ENCODE measurements around the gene LSM10. TPM values are rescaled to one million over a fixed set of nuclear protein-coding genes. Genes with fewer than 3 reads are reported as not detected.

LSM10 gene
- total and polyA plus RNA-seq, 9 of the 15 experiments (the other 6 are each of a cell fraction or from before 2014, with no cell fraction given), result 13.2 to 146 (median 68.9) TPM

DNA sequence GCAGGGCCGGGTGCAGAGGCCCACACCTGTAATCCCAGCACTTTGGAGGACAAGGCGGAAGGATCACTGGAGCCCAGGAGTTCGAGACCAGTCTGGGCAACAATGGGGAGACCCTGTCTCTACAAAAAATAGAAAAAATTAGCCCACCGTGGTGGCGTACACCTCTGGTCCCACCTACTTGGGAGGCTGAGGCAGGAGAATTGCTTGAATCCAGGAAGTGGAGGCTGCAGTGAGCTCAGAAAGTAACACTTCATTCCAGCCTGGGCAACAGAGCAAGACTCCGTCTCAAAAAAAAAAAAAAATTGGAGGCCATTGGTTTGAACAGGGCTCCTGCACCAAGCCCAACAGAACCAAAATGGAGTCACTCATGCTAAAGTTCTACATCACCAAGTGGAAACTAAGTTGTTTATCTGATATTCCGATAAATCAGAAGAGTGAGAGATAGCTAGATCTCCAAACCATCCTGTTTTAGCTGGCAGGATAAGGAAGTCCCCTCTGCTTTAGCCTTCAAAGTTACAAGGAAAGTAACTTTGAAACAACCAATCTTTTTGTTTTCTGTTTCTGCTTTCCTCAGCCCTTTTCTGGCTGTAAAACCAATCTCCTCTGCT is 766 bp upstream of the LSM10 start (continued):
- TF ChIP-seq HSF4 (CRISPR knock-in tag; IDR thresholded peaks at IDR 0.05; ENCODE audit: borderline replicate concordance) (peak; percentile 85; the same call in 1 of the 2 replicates), ZKSCAN3 (CRISPR knock-in tag; IDR thresholded peaks at IDR 0.05) (no peak), MCM3 (IDR thresholded peaks at IDR 0.05) (no peak)

DNA sequence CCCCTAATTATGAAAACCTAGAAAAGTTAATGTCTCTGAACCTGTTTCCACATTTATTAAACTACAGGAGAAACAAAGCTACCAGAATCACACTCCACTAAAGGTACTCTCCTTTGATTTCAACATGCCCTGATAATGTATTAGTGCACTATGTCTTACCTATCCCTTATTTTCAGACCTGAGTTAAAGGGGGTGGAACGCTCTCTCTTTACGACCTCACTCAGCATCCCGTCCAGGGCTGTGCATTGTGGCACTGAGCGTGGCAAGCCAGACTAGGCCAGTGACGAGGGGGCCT is 678 bp downstream of the LSM10 start:
- Histone ChIP-seq H3K36me3 (ENCODE audit: control insufficient read depth, insufficient read depth, low read length) (peaks cover 24% of the 10 kb centered on the region), H3K79me2 (ENCODE audit: control insufficient read depth, insufficient read depth, low read length) (peaks cover 32% of the 10 kb centered on the region), H3K27ac (ENCODE audit: extremely low read depth, low read depth, low read length) (peak overlapping the region; percentile 89), H3K27me3 (ENCODE audit: control insufficient read depth in 2 of 2, insufficient read depth in 2 of 2, low read length in 2 of 2) (no peaks in the 10 kb centered on the region), H3K4me1 (replicated peaks in 1 of 2; ENCODE audit: control insufficient read depth in 2 of 2, insufficient read depth in 2 of 2, low read length in 2 of 2) (peaks cover 20 to 40% of the 10 kb centered on the region in 2 experiments), H3K9ac (ENCODE audit: insufficient read depth in 1 of 2, low read depth in 2 of 2, low read length in 2 of 2) (peak overlapping the region; percentile 90 to 96), H4K20me1 (replicated peaks; ENCODE audit: control insufficient read depth, insufficient read depth, low read length) (no peaks in the 10 kb centered on the region), H3K4me3 (peak overlapping the region; percentile 71), H3K4me2 (ENCODE audit: insufficient read depth, low read length) (peak overlapping the region; percentile 97), H3K9me3 (replicated peaks; ENCODE audit: control insufficient read depth, insufficient read depth, low read depth, low read length) (no peaks in the 10 kb centered on the region), H2AFZ (ENCODE audit: low read depth, low read length) (peak overlapping the region; percentile 85), H3K9me1 (ENCODE audit: control insufficient read depth, insufficient read depth, low read length) (no peaks in the 10 kb centered on the region)
- FAIRE-seq (no peak), ATAC-seq (peak; percentile 39), DNase-seq (ENCODE audit: extremely low read depth in 1 of 4, low spot score in 3 of 4) (no peak)
- CTCF ChIA-PET (ENCODE audit: low intra/inter-chr PET ratio), result no interaction called here
- BruUV-seq (replicated peaks), result no TSS peak
- POLR2A ChIA-PET, result interaction anchor here (0.6 to 10.6 kb wide), 12 partner anchors 9 to 773 kb away, joined by 3 to 315 read pairs (median 4); partner anchors contain the start of gene STK40
- in situ Hi-C loops (cut with MboI) (no loop called here), intact Hi-C loops (cut with micrococcal nuclease) (loop anchor here (1.0 kb wide), 1 partner anchor 11 kb away; no protein-coding TSS in a partner anchor)
- 3% methylated on average over 5 of the region's 5 CpGs for WGBS (ENCODE audit: insufficient coverage, low coverage, missing lambda C conversion rate)
- TF ChIP-seq SREBF2 (CRISPR knock-in tag; IDR thresholded peaks at IDR 0.05) (no peak), ZC3H4 (CRISPR knock-in tag; IDR thresholded peaks at IDR 0.05; ENCODE audit: borderline replicate concordance) (0 out of 2 replicates have a peak, but pooled peaks have one; percentile 89), MYNN (IDR thresholded peaks at IDR 0.05) (0 out of 2 replicates have a peak, but pooled peaks have one; percentile 15), MYNN (CRISPR knock-in tag; IDR thresholded peaks at IDR 0.05) (no peak), KAT7 (CRISPR knock-in tag; IDR thresholded peaks at IDR 0.05; ENCODE audit: borderline replicate concordance) (peak; percentile 91), TRIM28 (IDR thresholded peaks at IDR 0.05) (no peak), TARDBP (IDR thresholded peaks at IDR 0.05) (no peak), FOSL1 (tag; conservative IDR thresholded peaks at IDR 0.05) (no peak), ZNF324 (CRISPR knock-in tag; IDR thresholded peaks at IDR 0.05) (0 out of 2 replicates have a peak, but pooled peaks have one; percentile 14), XRCC5 (IDR thresholded peaks at IDR 0.05; ENCODE audit: low read depth, low read length) (no peak), LCOR (CRISPR knock-in tag; IDR thresholded peaks at IDR 0.05) (0 out of 2 replicates have a peak, but pooled peaks have one; percentile 55)
- TF ChIP-seq, protein P1, sequence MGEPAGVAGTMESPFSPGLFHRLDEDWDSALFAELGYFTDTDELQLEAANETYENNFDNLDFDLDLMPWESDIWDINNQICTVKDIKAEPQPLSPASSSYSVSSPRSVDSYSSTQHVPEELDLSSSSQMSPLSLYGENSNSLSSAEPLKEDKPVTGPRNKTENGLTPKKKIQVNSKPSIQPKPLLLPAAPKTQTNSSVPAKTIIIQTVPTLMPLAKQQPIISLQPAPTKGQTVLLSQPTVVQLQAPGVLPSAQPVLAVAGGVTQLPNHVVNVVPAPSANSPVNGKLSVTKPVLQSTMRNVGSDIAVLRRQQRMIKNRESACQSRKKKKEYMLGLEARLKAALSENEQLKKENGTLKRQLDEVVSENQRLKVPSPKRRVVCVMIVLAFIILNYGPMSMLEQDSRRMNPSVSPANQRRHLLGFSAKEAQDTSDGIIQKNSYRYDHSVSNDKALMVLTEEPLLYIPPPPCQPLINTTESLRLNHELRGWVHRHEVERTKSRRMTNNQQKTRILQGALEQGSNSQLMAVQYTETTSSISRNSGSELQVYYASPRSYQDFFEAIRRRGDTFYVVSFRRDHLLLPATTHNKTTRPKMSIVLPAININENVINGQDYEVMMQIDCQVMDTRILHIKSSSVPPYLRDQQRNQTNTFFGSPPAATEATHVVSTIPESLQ (CRISPR knock-in tag; IDR thresholded peaks at IDR 0.05), result no peak
- TF ChIP-seq, protein P2, sequence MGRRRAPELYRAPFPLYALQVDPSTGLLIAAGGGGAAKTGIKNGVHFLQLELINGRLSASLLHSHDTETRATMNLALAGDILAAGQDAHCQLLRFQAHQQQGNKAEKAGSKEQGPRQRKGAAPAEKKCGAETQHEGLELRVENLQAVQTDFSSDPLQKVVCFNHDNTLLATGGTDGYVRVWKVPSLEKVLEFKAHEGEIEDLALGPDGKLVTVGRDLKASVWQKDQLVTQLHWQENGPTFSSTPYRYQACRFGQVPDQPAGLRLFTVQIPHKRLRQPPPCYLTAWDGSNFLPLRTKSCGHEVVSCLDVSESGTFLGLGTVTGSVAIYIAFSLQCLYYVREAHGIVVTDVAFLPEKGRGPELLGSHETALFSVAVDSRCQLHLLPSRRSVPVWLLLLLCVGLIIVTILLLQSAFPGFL (CRISPR knock-in tag; IDR thresholded peaks at IDR 0.05), result 0 out of 2 replicates have a peak, but pooled peaks have one; percentile 28
- TF ChIP-seq, protein P3, sequence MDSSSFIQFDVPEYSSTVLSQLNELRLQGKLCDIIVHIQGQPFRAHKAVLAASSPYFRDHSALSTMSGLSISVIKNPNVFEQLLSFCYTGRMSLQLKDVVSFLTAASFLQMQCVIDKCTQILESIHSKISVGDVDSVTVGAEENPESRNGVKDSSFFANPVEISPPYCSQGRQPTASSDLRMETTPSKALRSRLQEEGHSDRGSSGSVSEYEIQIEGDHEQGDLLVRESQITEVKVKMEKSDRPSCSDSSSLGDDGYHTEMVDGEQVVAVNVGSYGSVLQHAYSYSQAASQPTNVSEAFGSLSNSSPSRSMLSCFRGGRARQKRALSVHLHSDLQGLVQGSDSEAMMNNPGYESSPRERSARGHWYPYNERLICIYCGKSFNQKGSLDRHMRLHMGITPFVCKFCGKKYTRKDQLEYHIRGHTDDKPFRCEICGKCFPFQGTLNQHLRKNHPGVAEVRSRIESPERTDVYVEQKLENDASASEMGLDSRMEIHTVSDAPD (CRISPR knock-in tag; IDR thresholded peaks at IDR 0.05), result no peak
- TF ChIP-seq, protein P4, sequence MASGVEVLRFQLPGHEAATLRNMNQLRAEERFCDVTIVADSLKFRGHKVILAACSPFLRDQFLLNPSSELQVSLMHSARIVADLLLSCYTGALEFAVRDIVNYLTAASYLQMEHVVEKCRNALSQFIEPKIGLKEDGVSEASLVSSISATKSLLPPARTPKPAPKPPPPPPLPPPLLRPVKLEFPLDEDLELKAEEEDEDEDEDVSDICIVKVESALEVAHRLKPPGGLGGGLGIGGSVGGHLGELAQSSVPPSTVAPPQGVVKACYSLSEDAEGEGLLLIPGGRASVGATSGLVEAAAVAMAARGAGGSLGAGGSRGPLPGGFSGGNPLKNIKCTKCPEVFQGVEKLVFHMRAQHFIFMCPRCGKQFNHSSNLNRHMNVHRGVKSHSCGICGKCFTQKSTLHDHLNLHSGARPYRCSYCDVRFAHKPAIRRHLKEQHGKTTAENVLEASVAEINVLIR (CRISPR knock-in tag; IDR thresholded peaks at IDR 0.05), result no peak

All from K562 (cell line).